RKO (cell line): ENCODE measurements around the gene YAF2.
"Not testable (repeated sequence)": the region's sequence is repeated elsewhere in the genome, so short reads cannot be mapped to it uniquely, and the experiment has no call there.

Experiments used
- DNase-seq: peaks from one replicate; pipeline ENCODE4 v3.0.0-alpha.2; 2016; ENCODE audit warnings: low spot score

The YAF2 gene

GRCh38 chr12:42255221-42255865, 17.3 kb upstream of the YAF2 start:
- DNase-seq: no peak

GRCh38 chr12:42252645-42253044, 14.6 kb upstream of the YAF2 start:
- DNase-seq: not testable (repeated sequence)

GRCh38 chr12:42249033-42249432, 11.0 kb upstream of the YAF2 start:
- DNase-seq: not testable (repeated sequence)

- no peak for DNase-seq
Measured at GRCh38 chr12:42240131-42240750, 2.2 kb upstream of the YAF2 start.

- no peak for DNase-seq
Measured at GRCh38 chr12:42237853-42238239, 202 bp downstream of the YAF2 start.

- peak; percentile 87 for DNase-seq
Measured at GRCh38 chr12:42237052-42237852, 796 bp downstream of the YAF2 start.

- no peak for DNase-seq
Measured at GRCh38 chr12:42236017-42236416, 2.0 kb downstream of the YAF2 start.

GRCh38 chr12:42235426-42235825, 2.6 kb downstream of the YAF2 start:
- DNase-seq: no peak

- no peak for DNase-seq
Measured at GRCh38 chr12:42234970-42235369, 3.1 kb downstream of the YAF2 start.

GRCh38 chr12:42227525-42227924, 10.5 kb downstream of the YAF2 start:
- not testable (repeated sequence) for DNase-seq

- DNase-seq: not testable (repeated sequence)
Measured at GRCh38 chr12:42224501-42224900, 13.5 kb downstream of the YAF2 start.

- no peak for DNase-seq
Measured at GRCh38 chr12:42222724-42223123, 15.3 kb downstream of the YAF2 start.

- no peak for DNase-seq
Measured at GRCh38 chr12:42221726-42222125, 16.3 kb downstream of the YAF2 start.

- no peak for DNase-seq
Measured at GRCh38 chr12:42217656-42218055, 20.4 kb downstream of the YAF2 start.

GRCh38 chr12:42216737-42217136, 21.3 kb downstream of the YAF2 start:
- DNase-seq: no peak

GRCh38 chr12:42215759-42216158, 22.3 kb downstream of the YAF2 start:
- DNase-seq: not testable (repeated sequence)

GRCh38 chr12:42213954-42214426, 24.1 kb downstream of the YAF2 start:
- no peak for DNase-seq

- DNase-seq: peak; percentile 31
Measured at GRCh38 chr12:42213023-42213422, 25.0 kb downstream of the YAF2 start.

GRCh38 chr12:42208574-42208973, 29.5 kb downstream of the YAF2 start:
- no peak for DNase-seq

- no peak for DNase-seq
Measured at GRCh38 chr12:42204819-42205218, 33.2 kb downstream of the YAF2 start.

GRCh38 chr12:42204362-42204761, 33.7 kb downstream of the YAF2 start:
- no peak for DNase-seq

- no peak for DNase-seq
Measured at GRCh38 chr12:42201063-42201462, 37.0 kb downstream of the YAF2 start.

- no peak for DNase-seq
Measured at GRCh38 chr12:42199007-42199406, 39.0 kb downstream of the YAF2 start.
